WERI-Rb-1 (cell line): ENCODE data around the gene ABHD12B.

Experiments
- DNase-seq: peaks from one replicate; pipeline ENCODE4 v3.0.0-alpha.2; 2020
- H3K27ac ChIP-seq: fragments of 250-450 bp; sonication (Bioruptor Pico); 2 replicates; pipeline ENCODE4 v1.5.1; 2020; ENCODE audit warnings: mild to moderate bottlenecking, moderate library complexity
- H3K27me3 ChIP-seq: fragments of 250-450 bp; sonication (Bioruptor Pico); 2 replicates; pipeline ENCODE4 v1.5.1; 2021; ENCODE audit warnings: mild to moderate bottlenecking, low read depth, moderate library complexity; ENCODE audit not compliant: insufficient read depth, severe bottlenecking
- H3K36me3 ChIP-seq: fragments of 250-450 bp; sonication (Bioruptor Pico); 2 replicates; pipeline ENCODE4 v1.5.1; 2020; ENCODE audit warnings: mild to moderate bottlenecking, moderate library complexity
- H3K4me3 ChIP-seq: 2 replicates; pipeline ENCODE4 v1.5.1; 2011; ENCODE audit warnings: low read depth, mild to moderate bottlenecking, control low read depth, low read length
- H3K9me3 ChIP-seq: fragments of 250-450 bp; sonication (Bioruptor Pico); 2 replicates; pipeline ENCODE4 v1.5.1; 2021; ENCODE audit warnings: mild to moderate bottlenecking, moderate library complexity; ENCODE audit not compliant: severe bottlenecking
- CTCF ChIP-seq: IDR thresholded peaks from 2 replicates; pipeline ENCODE4 v1.5.1; 2011; ENCODE audit warnings: low read depth, mild to moderate bottlenecking, control low read depth, inconsistent platforms, low read length

Gene ABHD12B

GRCh38 chr14:50871914-50872732 lies at the start of gene ABHD12B:
Gene ABHD12B (plus strand): TSS chr14:50872053. CDS start chr14:50872175, 122 bp downstream.
- TF ChIP-seq CTCF: no peak
- no peaks in the 10 kb centered on the region for H3K9me3 ChIP-seq
- H3K36me3 ChIP-seq: no peaks in the 10 kb centered on the region
- DNase-seq: no peak
- H3K4me3 ChIP-seq: no peak within 1 kb of the TSS
- H3K27me3 ChIP-seq: no peaks in the 10 kb centered on the region
- H3K27ac ChIP-seq: no peak within 1 kb of the TSS

- Histone ChIP-seq H3K36me3 (peaks cover 24% of the 10 kb centered on the region; the same call in 1 of the 2 replicates), H3K27me3 (no peaks in the 10 kb centered on the region), H3K9me3 (no peaks in the 10 kb centered on the region), H3K4me3 (no peak overlapping the region), H3K27ac (no peak overlapping the region)
- TF ChIP-seq CTCF: no peak
- no peak for DNase-seq
Observed at GRCh38 chr14:50822501-50823042, 49.3 kb upstream of the ABHD12B start.

- no peak for TF ChIP-seq CTCF
- Histone ChIP-seq H3K27me3 (no peaks in the 10 kb centered on the region), H3K4me3 (no peak overlapping the region), H3K36me3 (peaks cover 24% of the 10 kb centered on the region; the same call in 1 of the 2 replicates), H3K9me3 (no peaks in the 10 kb centered on the region), H3K27ac (no peak overlapping the region)
- DNase-seq: no peak
Observed at GRCh38 chr14:50823051-50823761, 48.6 kb upstream of the ABHD12B start.

- H3K27ac ChIP-seq: no peak overlapping the region
- no peak overlapping the region for H3K4me3 ChIP-seq
- H3K27me3 ChIP-seq: no peaks in the 10 kb centered on the region
- DNase-seq: no peak
- no peaks in the 10 kb centered on the region for H3K9me3 ChIP-seq
- peaks cover 26% of the 10 kb centered on the region; the same call in 1 of the 2 replicates for H3K36me3 ChIP-seq
- no peak for TF ChIP-seq CTCF
Observed at GRCh38 chr14:50823762-50824636, 47.9 kb upstream of the ABHD12B start.

GRCh38 chr14:50825307-50825706 lies 46.5 kb upstream of the ABHD12B start:
- peaks cover 23% of the 10 kb centered on the region; the same call in 1 of the 2 replicates for H3K36me3 ChIP-seq
- no peak for TF ChIP-seq CTCF
- H3K27ac ChIP-seq: no peak overlapping the region
- no peak for DNase-seq
- H3K4me3 ChIP-seq: no peak overlapping the region
- no peaks in the 10 kb centered on the region for H3K9me3 ChIP-seq
- no peaks in the 10 kb centered on the region for H3K27me3 ChIP-seq
